ENCODE data around the gene CST7.

DNA sequence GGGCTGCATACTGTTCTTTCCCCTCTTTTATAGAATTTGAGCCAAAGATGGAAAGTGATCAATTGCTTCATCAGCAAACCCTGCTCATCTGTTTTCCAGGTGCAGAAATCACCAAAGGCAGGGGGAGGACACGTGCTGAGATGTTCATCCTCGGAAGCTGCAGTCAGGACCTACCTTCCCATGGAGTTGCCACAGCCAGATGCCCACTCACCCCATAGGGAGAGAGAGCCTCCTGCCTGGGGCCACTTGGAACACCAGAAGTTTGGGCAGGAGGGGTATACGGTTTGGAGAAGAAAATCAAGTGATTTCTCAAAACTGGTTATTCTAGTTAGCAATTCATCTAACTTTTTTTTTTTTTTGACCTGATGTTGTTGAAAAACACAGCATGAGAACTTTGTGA, 5.3 kb upstream of the CST7 start:
- TF ChIP-seq, protein P1, sequence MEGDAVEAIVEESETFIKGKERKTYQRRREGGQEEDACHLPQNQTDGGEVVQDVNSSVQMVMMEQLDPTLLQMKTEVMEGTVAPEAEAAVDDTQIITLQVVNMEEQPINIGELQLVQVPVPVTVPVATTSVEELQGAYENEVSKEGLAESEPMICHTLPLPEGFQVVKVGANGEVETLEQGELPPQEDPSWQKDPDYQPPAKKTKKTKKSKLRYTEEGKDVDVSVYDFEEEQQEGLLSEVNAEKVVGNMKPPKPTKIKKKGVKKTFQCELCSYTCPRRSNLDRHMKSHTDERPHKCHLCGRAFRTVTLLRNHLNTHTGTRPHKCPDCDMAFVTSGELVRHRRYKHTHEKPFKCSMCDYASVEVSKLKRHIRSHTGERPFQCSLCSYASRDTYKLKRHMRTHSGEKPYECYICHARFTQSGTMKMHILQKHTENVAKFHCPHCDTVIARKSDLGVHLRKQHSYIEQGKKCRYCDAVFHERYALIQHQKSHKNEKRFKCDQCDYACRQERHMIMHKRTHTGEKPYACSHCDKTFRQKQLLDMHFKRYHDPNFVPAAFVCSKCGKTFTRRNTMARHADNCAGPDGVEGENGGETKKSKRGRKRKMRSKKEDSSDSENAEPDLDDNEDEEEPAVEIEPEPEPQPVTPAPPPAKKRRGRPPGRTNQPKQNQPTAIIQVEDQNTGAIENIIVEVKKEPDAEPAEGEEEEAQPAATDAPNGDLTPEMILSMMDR (IDR thresholded peaks at IDR 0.05), result no peak
- no peak for TF ChIP-seq POLR2A (IDR thresholded peaks at IDR 0.05)
